DMS53 treated with DMSO at 0.1 percent for 48 hours (cell line): ENCODE measurements around the gene TMEM14A.
"Not testable (repeated sequence)": the region's sequence is repeated elsewhere in the genome, so short reads cannot be mapped to it uniquely, and the experiment has no call there.

ENCODE experiments used
- DNase-seq: peaks from one replicate; lab custom pipeline; 2025; ENCODE audit not compliant: unreplicated experiment; lab: John Stamatoyannopoulos, UW

The TMEM14A gene

DNA sequence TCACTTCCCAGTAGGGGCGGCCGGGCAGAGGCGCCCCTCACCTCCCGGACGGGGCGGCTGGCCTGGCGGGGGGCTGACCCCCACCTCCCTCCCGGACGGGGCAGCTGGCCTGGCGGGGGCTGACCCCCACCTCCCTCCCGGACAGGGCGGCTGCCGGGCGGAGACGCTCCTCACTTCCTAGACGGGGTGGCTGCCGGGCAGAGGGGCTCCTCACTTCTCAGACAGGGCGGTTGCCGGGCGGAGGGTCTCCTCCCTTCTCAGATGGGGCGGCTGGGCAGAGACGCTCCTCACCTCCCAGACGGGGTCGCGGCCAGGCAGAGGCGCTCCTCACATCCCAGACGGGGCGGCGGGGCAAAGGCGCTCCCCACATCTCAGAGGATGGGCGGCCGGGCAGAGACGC lies 15.0 kb upstream of the TMEM14A start:
- DNase-seq = not testable (repeated sequence)

DNA sequence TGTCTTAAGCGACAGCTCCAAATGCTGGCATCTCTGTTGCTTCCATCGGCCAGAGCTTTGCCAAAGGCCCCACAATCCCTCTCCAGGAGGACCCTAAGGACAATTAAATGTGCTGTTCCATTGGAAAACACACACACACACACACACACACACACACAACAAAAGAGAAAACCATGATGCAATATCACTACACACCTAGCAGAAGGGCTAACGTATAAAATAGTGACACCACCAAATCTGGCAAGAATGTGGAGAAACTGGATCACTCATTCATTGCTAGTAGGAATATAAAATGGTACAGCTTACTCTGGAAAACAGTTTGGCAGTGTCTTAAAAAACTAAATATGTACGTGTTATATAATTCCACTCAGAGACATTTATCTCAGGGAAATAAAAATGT lies 13.0 kb upstream of the TMEM14A start:
- DNase-seq = no peak

DNA sequence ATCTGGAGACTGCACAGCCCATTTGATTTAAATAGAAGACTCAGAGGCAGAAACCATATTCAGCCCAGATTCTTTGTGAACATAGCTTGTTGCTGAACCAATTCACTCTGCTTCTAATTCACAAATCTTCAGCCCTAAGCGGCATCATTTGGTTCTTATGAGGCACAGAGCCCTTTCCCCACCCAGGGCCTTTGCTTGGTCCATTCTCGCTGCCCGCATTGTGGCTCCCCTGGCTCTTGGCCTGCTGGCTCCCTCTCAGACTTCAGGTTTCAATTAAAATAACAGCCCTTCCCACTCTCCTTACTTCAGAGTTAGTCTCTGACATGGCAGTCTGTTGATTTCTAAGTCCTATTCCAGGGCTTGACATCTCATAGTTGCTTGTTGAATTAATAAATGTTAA lies 9.4 kb upstream of the TMEM14A start:
- DNase-seq = no peak

- DNase-seq = no peak
Observed at GRCh38 chr6:52662031-52662430, 8.9 kb upstream of the TMEM14A start.

DNA sequence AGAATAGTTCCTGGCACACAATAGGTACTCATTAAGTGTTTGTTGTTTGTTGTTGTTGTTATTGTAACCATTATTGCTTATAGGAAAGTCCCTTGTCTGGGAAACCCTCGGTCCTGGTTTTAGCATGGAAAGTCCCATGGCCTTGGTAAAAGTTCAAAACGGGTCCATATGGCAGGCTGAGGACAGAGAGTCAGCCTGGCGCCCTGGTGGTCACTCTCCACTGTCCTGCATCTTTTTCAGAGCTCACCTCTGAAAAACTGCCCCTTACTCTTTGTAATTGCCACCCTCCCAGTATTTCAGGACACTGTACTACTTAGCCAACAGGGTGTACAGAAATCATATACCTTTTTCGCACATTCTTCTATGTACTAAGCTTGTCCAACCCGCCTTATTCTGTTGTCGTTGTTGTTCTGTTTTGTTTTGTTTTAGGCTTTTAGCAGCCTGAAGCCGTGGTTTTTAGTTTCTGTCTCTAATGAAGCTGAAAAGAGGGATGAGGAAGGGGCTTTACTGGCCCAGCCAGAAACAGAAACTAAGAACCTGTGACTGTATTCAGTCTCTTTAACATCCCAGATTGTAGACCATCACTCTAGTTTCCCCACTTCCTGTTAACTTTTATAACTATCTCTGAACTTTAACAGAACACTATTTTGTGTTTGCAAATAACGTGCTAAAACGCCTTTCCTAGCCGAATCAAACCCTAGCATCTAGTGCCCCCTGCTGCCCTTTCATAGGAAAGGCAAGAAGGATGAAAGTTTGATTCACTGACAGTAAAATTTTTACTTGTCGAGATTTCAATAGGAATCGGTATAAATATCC lies 7.6 kb upstream of the TMEM14A start:
- DNase-seq = peak; percentile 70

- DNase-seq = no peak
Observed at GRCh38 chr6:52663936-52664185, 7.1 kb upstream of the TMEM14A start.

GRCh38 chr6:52664186-52664990 lies 6.5 kb upstream of the TMEM14A start:
- DNase-seq = peak; percentile 96

- no peak for DNase-seq
Observed at GRCh38 chr6:52664991-52665686, 5.8 kb upstream of the TMEM14A start.

GRCh38 chr6:52666071-52666470 lies 4.8 kb upstream of the TMEM14A start:
- no peak for DNase-seq

- no peak for DNase-seq
Observed at GRCh38 chr6:52666523-52666922, 4.4 kb upstream of the TMEM14A start.

GRCh38 chr6:52667572-52667971 lies 3.3 kb upstream of the TMEM14A start:
- DNase-seq = no peak

GRCh38 chr6:52671676-52672075 lies 763 bp downstream of the TMEM14A start:
- DNase-seq = no peak

DNA sequence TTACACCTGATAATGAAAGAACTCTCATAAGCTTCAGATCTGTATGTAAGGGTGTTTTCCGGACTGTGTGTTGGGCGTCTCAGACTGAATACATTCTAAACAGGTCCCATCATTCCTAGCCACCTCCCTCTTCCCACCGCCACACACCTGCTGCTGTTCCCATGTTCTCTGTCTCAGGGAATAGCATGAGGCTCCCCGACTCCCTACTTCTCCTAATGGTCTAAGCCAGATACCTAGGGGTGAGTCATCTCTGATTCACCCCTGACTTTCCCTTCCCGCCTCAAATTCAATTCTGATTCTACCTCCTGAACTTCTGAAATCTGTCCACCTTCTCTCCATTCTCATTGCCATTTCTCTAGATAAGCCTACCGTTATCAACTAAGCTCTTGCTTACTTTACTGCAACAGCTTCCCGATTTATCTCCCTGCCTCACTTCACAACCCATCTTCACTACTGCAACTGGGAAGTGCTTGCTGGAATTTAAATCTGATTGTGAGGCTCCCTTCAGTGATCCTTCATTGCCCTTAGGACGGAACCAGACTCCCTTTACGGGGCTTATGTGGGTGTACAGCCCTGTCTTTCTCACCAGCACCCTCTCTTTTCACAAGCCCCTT lies 1.6 kb downstream of the TMEM14A start:
- no peak for DNase-seq

- no peak for DNase-seq
Observed at GRCh38 chr6:52674666-52675065, 3.8 kb downstream of the TMEM14A start.

DNA sequence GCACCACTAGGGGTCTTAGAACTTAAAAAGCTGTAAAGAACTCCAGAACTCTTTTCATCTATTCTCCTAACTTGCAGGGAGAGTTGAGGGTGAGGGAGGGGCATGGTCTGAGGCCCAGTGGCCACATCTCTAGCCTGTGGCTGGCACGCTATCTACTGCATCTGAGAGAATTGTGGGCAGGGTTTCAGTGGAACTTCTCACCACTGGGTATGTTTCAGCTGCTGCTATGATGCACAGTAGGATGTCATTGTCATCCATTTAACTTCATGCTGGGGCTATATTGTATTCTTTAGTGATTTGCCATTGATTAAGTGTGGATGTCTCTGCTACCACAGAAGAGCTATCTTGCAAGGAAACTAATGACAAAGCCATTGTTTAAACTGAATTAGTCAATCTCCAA lies 4.5 kb downstream of the TMEM14A start:
- no peak for DNase-seq

GRCh38 chr6:52676631-52677030 lies 5.7 kb downstream of the TMEM14A start:
- not testable (repeated sequence) for DNase-seq

- DNase-seq = no peak
Observed at GRCh38 chr6:52681416-52681815, 10.5 kb downstream of the TMEM14A start.

DNA sequence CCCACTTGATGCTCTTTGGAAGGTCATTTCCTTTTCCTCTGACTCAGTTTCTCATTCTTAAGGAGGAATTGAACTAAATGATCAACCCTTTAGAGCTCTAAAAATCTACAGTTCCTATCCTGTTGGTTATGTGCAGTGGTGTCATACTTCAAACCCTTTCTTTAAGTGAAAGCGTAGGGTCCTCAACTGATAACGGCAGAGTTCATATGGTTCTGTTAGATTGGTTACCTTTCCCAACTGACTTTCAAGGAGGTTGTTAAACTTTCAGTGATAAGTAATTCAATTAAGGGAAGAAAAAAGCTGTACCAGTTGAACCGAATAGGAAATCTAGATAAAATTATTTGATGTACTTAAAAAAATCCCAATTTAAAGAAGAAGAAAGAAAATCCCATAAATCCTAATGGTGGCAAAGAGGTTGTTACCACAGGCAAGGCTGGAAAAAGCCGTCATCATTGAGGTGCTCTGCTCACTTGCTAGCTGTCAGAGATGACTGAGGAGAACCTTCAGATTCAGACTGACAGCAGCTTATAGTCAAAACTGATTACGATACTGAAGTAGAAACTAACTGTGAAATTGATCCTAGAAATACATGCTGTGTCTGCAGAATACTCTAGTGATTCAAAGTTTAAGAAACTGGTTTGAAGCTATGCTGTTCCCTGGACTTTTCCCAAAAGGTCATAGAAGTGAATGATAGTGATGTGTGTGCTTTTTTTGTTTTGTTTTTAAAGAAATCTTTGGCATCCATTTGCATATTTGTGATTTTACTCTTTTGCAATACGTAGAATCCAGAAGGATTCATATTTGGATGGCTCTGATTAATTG lies 16.2 kb downstream of the TMEM14A start:
- no peak for DNase-seq

- DNase-seq = no peak
Observed at GRCh38 chr6:52689857-52690256, 18.9 kb downstream of the TMEM14A start.

- no peak for DNase-seq
Observed at GRCh38 chr6:52691718-52692117, 20.8 kb downstream of the TMEM14A start.

DNA sequence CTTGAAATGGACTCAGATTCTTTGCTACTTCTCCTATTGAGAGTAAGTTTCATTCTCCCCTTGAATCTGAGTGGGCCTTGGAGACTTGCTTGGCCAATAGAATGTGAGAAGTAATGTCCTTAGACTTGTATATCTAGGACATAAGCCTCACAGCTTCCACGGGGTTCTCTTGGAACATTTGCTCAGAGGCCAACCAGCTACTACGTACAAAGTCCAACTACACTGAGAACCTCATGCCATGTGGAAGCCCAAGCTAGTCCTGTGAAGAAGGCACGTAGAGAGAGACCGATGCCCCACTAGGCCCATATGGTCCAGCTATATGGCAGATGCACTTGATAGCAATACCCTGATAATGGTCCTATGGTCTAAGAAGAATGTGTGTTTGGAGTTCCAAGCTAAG lies 22.9 kb downstream of the TMEM14A start:
- no peak for DNase-seq
